Stimulated activated CD4-positive, alpha-beta T cell treated with anti-CD3 and anti-CD28 coated beads, Interleukin-2, amount 100 ng/mL, for 48 hours (primary cell): ENCODE measurements around the gene ZNF526.

Source experiments
- DNase-seq, 2 donors: peaks; one replicate each; pipeline ENCODE4 v3.0.0-alpha.2; 2020

The ZNF526 gene

GRCh38 chr19:42196011-42197001 lies 23.8 kb upstream of the ZNF526 start:
- no peak for DNase-seq

GRCh38 chr19:42197375-42197817 lies 22.7 kb upstream of the ZNF526 start:
- no peak for DNase-seq

GRCh38 chr19:42198676-42199439 lies 21.3 kb upstream of the ZNF526 start:
- DNase-seq: peak in 1 of 2 donors; percentile 33

- peak; percentile 50 to 52 for DNase-seq
Measured at GRCh38 chr19:42199440-42200115, 20.5 kb upstream of the ZNF526 start.

GRCh38 chr19:42200116-42200715 lies 19.9 kb upstream of the ZNF526 start:
- no peak for DNase-seq

GRCh38 chr19:42201489-42202289 lies 18.4 kb upstream of the ZNF526 start:
- DNase-seq: no peak

GRCh38 chr19:42202290-42202880 lies 17.7 kb upstream of the ZNF526 start:
- no peak for DNase-seq

GRCh38 chr19:42203700-42204099 lies 16.4 kb upstream of the ZNF526 start:
- DNase-seq: no peak

- DNase-seq: no peak
Measured at GRCh38 chr19:42204664-42205063, 15.4 kb upstream of the ZNF526 start.

- no peak for DNase-seq
Measured at GRCh38 chr19:42206871-42207755, 13.0 kb upstream of the ZNF526 start.

GRCh38 chr19:42207767-42208271 lies 12.3 kb upstream of the ZNF526 start:
- DNase-seq: no peak

- no peak for DNase-seq
Measured at GRCh38 chr19:42208612-42209011, 11.5 kb upstream of the ZNF526 start.

- no peak for DNase-seq
Measured at GRCh38 chr19:42212886-42213285, 7.2 kb upstream of the ZNF526 start.

GRCh38 chr19:42214810-42215485 lies 5.2 kb upstream of the ZNF526 start:
- no peak for DNase-seq

- no peak for DNase-seq
Measured at GRCh38 chr19:42216653-42217519, 3.2 kb upstream of the ZNF526 start.

GRCh38 chr19:42217520-42218437 lies 2.3 kb upstream of the ZNF526 start, which contains the start of gene DEDD2:
Gene DEDD2, minus strand, starts transcription at chr19:42217677. Its CDS starts 670 bp downstream, at chr19:42217007.
- DNase-seq: peak; percentile 100

- DNase-seq: no peak
Measured at GRCh38 chr19:42220751-42221097, 612 bp downstream of the ZNF526 start.
